Astrocyte (in vitro differentiated cells and primary cell): ENCODE measurements around the gene UROC1. TPM values are rescaled to one million over a fixed set of nuclear protein-coding genes. Genes with fewer than 3 reads are reported as not detected.

Experiments
- DNase-seq: peaks from one replicate; pipeline ENCODE4 v3.0.0-alpha.2; 2010; ENCODE audit warnings: low read depth
- FAIRE-seq: peaks from 2 replicates; lab custom pipeline; 2011; peaks lifted over from hg19 to GRCh38; lab: Jason Lieb, UNC
- H2AFZ ChIP-seq: 2 replicates; pipeline ENCODE4 v1.6.0; 2012; ENCODE audit warnings: low read depth, low read length, inconsistent platforms
- H3K27ac ChIP-seq: 2 replicates; pipeline ENCODE4 v1.5.1; 2011; ENCODE audit warnings: low read depth, low read length, inconsistent platforms
- H3K27me3 ChIP-seq: 2 replicates; pipeline ENCODE4 v1.6.0; 2011; ENCODE audit warnings: low read length, inconsistent platforms; ENCODE audit not compliant: insufficient read depth
- H3K36me3 ChIP-seq: 2 replicates; pipeline ENCODE4 v1.5.1; 2011; ENCODE audit warnings: low read length, inconsistent platforms; ENCODE audit not compliant: insufficient read depth
- H3K4me1 ChIP-seq: 2 replicates; pipeline ENCODE4 v1.5.1; 2011; ENCODE audit warnings: low read length, inconsistent platforms; ENCODE audit not compliant: insufficient read depth
- H3K4me2 ChIP-seq: 2 replicates; pipeline ENCODE4 v1.6.0; 2012; ENCODE audit warnings: low read length, inconsistent platforms
- H3K4me3 ChIP-seq: 2 replicates; pipeline ENCODE4 v1.5.1; 2011; ENCODE audit warnings: low read depth, mild to moderate bottlenecking, low read length, inconsistent platforms; ENCODE audit not compliant: insufficient read depth
- H3K79me2 ChIP-seq: 2 replicates; pipeline ENCODE4 v1.6.0; 2012; ENCODE audit warnings: mild to moderate bottlenecking, low read length, inconsistent platforms; ENCODE audit not compliant: insufficient read depth
- H3K9ac ChIP-seq: 2 replicates; pipeline ENCODE4 v1.6.0; 2012; ENCODE audit warnings: mild to moderate bottlenecking, low read length, inconsistent platforms
- H3K9me3 ChIP-seq: 2 replicates; pipeline ENCODE4 v1.5.1; 2012; ENCODE audit warnings: low read depth, mild to moderate bottlenecking, low read length, inconsistent platforms; ENCODE audit not compliant: insufficient read depth
- H4K20me1 ChIP-seq: 2 replicates; pipeline ENCODE4 v1.6.0; 2012; ENCODE audit warnings: low read length, inconsistent platforms; ENCODE audit not compliant: insufficient read depth
- H3K27ac Mint-ChIP-seq: one replicate; pipeline ENCODE4 v1.8.0; 2021; ENCODE audit warnings: mild to moderate bottlenecking, mixed read lengths; ENCODE audit not compliant: unreplicated experiment
- H3K27me3 Mint-ChIP-seq: one replicate; pipeline ENCODE4 v1.8.0; 2021; ENCODE audit warnings: low read depth, mixed read lengths; ENCODE audit not compliant: unreplicated experiment
- H3K36me3 Mint-ChIP-seq: one replicate; pipeline ENCODE4 v1.8.0; 2021; ENCODE audit warnings: low read depth, mixed read lengths; ENCODE audit not compliant: unreplicated experiment
- H3K4me1 Mint-ChIP-seq: one replicate; pipeline ENCODE4 v1.8.0; 2021; ENCODE audit warnings: low read depth, mixed read lengths; ENCODE audit not compliant: unreplicated experiment
- H3K4me3 Mint-ChIP-seq: one replicate; pipeline ENCODE4 v1.8.0; 2021; ENCODE audit warnings: mild to moderate bottlenecking, moderate library complexity, mixed read lengths; ENCODE audit not compliant: unreplicated experiment
- H3K9me3 Mint-ChIP-seq: one replicate; pipeline ENCODE4 v1.8.0; 2021; ENCODE audit warnings: mild to moderate bottlenecking, mixed read lengths; ENCODE audit not compliant: unreplicated experiment
- EZH2 ChIP-seq: IDR thresholded peaks from 2 replicates; pipeline ENCODE4 v1.6.1; 2012; ENCODE audit warnings: mild to moderate bottlenecking, low read length, inconsistent platforms; ENCODE audit not compliant: insufficient read depth
- total RNA-seq: library from RNA; stranded (reverse); gene quantifications from 2 replicates; pipeline ENCODE4 v1.2.1, GENCODE V29; 2021
- TF ChIP-seq, protein P1 (sequence below): IDR thresholded peaks from 2 replicates; pipeline ENCODE4 v1.5.1; 2011; ENCODE audit warnings: low read depth, mild to moderate bottlenecking, inconsistent platforms, low read length, moderate library complexity; ENCODE audit not compliant: insufficient read depth

Gene UROC1
- total RNA-seq, 1 donor from 2014 or later = not detected

DNA sequence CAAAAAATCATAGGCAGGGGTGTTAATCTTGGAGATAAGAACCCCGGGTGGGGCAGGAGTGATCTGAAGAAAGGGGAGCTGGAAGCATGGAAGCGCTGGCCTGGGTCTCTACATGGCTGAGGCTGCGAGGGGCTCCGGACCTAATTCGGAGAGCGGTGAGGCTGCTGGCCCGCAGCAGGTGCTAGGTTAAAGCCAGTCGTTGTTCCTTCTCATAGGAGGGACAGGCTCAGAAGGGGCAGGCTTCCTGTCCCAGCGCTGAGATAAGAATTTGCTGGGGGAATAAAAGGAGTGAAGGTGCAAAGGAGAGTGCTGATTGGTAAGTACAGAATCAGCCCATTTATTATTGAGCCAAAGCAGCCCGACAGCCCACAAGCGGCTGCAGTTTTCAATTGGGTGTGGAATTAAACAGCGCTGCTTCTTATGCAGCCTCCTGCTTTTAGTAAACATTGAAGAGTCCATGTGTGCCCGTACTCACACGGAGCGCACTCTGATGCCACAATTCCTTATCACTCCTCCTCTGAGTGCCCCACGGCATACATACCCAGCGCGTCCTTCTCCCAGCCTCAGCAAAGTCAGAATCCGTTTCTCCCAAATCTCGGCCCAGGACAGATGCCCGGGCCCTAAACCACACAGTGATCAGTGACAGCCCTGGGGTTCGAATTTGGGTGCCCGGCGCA, 23.5 kb upstream of the UROC1 start:
- FAIRE-seq = no peak
- H3K9me3 Mint-ChIP-seq = no peaks in the 10 kb centered on the region
- no peak overlapping the region for H2AFZ ChIP-seq

DNA sequence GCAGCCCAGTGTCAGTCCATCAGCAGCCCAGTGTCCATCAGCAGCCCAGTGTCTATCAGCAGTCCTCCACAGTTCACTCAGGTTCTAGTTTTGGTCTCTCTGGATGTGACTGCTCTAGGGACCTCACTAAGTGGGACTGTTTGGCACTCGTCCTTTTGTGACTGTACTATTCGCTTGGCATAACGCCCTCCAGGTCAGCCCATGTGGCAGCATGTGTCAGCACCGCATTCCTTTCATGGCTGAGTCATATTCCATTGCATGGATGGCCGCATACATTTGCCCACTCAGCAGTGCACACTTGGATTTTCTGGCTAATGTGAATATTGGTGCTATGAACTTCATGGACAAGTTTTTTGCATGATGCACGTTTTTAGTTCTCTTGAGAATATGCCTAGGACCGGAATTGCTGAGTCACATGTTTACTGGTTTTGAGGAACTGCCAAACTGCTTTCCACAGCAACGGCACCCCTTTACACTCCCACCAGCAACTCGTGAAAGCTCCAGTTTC, 22.8 kb upstream of the UROC1 start:
- H3K27me3 Mint-ChIP-seq = peaks cover 45% of the 10 kb centered on the region
- H3K9me3 ChIP-seq = no peaks in the 10 kb centered on the region
- peaks cover 11% of the 10 kb centered on the region for H3K4me1 Mint-ChIP-seq
- peaks cover 20% of the 10 kb centered on the region for H3K27me3 ChIP-seq
- H3K27ac Mint-ChIP-seq = peak overlapping the region; percentile 90
- TF ChIP-seq EZH2 = no peak
- TF ChIP-seq, protein P1, sequence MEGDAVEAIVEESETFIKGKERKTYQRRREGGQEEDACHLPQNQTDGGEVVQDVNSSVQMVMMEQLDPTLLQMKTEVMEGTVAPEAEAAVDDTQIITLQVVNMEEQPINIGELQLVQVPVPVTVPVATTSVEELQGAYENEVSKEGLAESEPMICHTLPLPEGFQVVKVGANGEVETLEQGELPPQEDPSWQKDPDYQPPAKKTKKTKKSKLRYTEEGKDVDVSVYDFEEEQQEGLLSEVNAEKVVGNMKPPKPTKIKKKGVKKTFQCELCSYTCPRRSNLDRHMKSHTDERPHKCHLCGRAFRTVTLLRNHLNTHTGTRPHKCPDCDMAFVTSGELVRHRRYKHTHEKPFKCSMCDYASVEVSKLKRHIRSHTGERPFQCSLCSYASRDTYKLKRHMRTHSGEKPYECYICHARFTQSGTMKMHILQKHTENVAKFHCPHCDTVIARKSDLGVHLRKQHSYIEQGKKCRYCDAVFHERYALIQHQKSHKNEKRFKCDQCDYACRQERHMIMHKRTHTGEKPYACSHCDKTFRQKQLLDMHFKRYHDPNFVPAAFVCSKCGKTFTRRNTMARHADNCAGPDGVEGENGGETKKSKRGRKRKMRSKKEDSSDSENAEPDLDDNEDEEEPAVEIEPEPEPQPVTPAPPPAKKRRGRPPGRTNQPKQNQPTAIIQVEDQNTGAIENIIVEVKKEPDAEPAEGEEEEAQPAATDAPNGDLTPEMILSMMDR = no peak
- H3K36me3 ChIP-seq = no peaks in the 10 kb centered on the region
- peaks cover 8% of the 10 kb centered on the region for H3K4me1 ChIP-seq
- no peak overlapping the region for H2AFZ ChIP-seq
- no peaks in the 10 kb centered on the region for H3K79me2 ChIP-seq
- H3K9me3 Mint-ChIP-seq = no peaks in the 10 kb centered on the region
- peak; percentile 95 for FAIRE-seq
- no peak overlapping the region for H3K4me3 ChIP-seq
- no peak overlapping the region for H3K9ac ChIP-seq
- H3K27ac ChIP-seq = no peak overlapping the region
- peak overlapping the region; percentile 21 for H3K4me3 Mint-ChIP-seq
- peak overlapping the region; percentile 31 for H3K4me2 ChIP-seq
- peaks cover 3% of the 10 kb centered on the region for H4K20me1 ChIP-seq
- peak; percentile 87 for DNase-seq
- H3K36me3 Mint-ChIP-seq = peaks cover 2% of the 10 kb centered on the region

More for the DNA sequence above, 23.5 kb upstream of the UROC1 start:
- no peak overlapping the region for H3K4me3 Mint-ChIP-seq
- H3K4me1 Mint-ChIP-seq = peaks cover 11% of the 10 kb centered on the region
- Histone ChIP-seq H3K79me2 (no peaks in the 10 kb centered on the region), H3K9me3 (no peaks in the 10 kb centered on the region), H3K27ac (no peak overlapping the region), H3K4me3 (no peak overlapping the region), H4K20me1 (peaks cover 3% of the 10 kb centered on the region), H3K4me1 (peaks cover 8% of the 10 kb centered on the region), H3K36me3 (no peaks in the 10 kb centered on the region), H3K9ac (no peak overlapping the region), H3K27me3 (peaks cover 16% of the 10 kb centered on the region), H3K4me2 (peak overlapping the region; percentile 31)
- no peak for TF ChIP-seq EZH2
- TF ChIP-seq, protein P1 = no peak
- peaks cover 41% of the 10 kb centered on the region for H3K27me3 Mint-ChIP-seq
- DNase-seq = no peak
- peaks cover 2% of the 10 kb centered on the region for H3K36me3 Mint-ChIP-seq
- H3K27ac Mint-ChIP-seq = peak overlapping the region; percentile 90
